H1 (cell line): ENCODE results near the gene GNA12.

Experiments
- BACH1 ChIP-seq: IDR thresholded peaks from 2 replicates; pipeline ENCODE4 v1.6.1; 2012; ENCODE audit warnings: low read length, improper control_type of control experiment
- EZH2 ChIP-seq: fragments of 200-600 bp; sonication (generic); IDR thresholded peaks from 2 replicates; pipeline ENCODE4 v1.7.1; 2012; ENCODE audit warnings: low read depth, mild to moderate bottlenecking, moderate library complexity, low read length, inconsistent platforms; ENCODE audit not compliant: severe bottlenecking
- GABPA ChIP-seq: IDR thresholded peaks from 2 replicates; pipeline ENCODE4 v1.6.1; 2011; ENCODE audit warnings: mild to moderate bottlenecking, low read length, moderate library complexity, borderline replicate concordance; ENCODE audit not compliant: insufficient read depth
- JUND ChIP-seq: IDR thresholded peaks from 2 replicates; pipeline ENCODE4 v1.6.1; 2011; ENCODE audit warnings: mild to moderate bottlenecking, improper control_type of control experiment, low read length
- KDM4A ChIP-seq: IDR thresholded peaks from one replicate; pipeline ENCODE4 v1.7.1; 2012; ENCODE audit warnings: low read depth, mild to moderate bottlenecking, moderate library complexity, low read length, inconsistent platforms; ENCODE audit not compliant: severe bottlenecking
- POLR2AphosphoS5 ChIP-seq: IDR thresholded peaks from 2 replicates; pipeline ENCODE4 v1.6.1; 2011; ENCODE audit warnings: low read depth, low read length
- RAD21 ChIP-seq, 2 experiments: IDR thresholded peaks in 1 of 2; conservative IDR thresholded peaks in 1 of 2; 2 replicates each; pipeline ENCODE4 v1.6.1; 2011; ENCODE audit warnings: low read depth in 2 of 2, low read length in 2 of 2, improper control_type of control experiment in 1 of 2, inconsistent platforms in 1 of 2, mild to moderate bottlenecking in 1 of 2, moderate library complexity in 1 of 2
- RFX5 ChIP-seq: IDR thresholded peaks from 2 replicates; pipeline ENCODE4 v1.6.1; 2011; ENCODE audit warnings: low read depth, low read length, improper control_type of control experiment, borderline replicate concordance
- SIN3A ChIP-seq, 2 experiments: IDR thresholded peaks in 1 of 2; conservative IDR thresholded peaks in 1 of 2; 2 replicates each; pipeline ENCODE4 v1.6.1; 2011 to 2012; ENCODE audit warnings: low read length in 2 of 2, improper control_type of control experiment in 1 of 2, low read depth in 1 of 2, mild to moderate bottlenecking in 1 of 2
- SP2 ChIP-seq: IDR thresholded peaks from 2 replicates; pipeline ENCODE4 v1.6.1; 2012; ENCODE audit warnings: mild to moderate bottlenecking, low read length, inconsistent platforms
- TF ChIP-seq, protein P1 (sequence below), 3 experiments: IDR thresholded peaks; 1 replicate in 2 of 3; 2 replicates in 1 of 3; pipeline versions ENCODE4 v1.5.1 to v1.6.1; 2011; ENCODE audit warnings: low read length in 3 of 3, mild to moderate bottlenecking in 3 of 3, inconsistent platforms in 2 of 3, low read depth in 1 of 3, moderate library complexity in 1 of 3; ENCODE audit not compliant: insufficient read depth in 1 of 3; ENCODE audit errors: control extremely low read depth in 1 of 3

DNA sequence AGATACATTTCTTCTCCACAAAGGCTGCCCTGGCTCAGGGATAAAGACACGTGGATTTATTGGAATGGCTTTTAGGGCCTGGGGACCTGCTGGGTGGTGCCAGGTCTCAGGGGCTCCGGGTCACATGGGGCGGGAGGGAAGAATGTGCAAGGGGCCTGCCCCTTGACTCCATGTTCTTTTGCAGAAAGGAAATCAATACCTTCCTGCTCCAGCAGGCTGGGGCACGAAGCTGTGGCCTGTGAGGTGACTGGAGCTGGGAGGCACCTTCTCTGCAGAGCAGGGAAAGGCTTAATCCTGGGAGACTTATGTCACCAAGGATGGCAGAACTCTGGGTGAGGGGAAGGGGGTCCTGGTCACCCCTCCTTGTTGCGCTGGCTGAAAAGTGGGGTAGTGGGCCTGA lies 42.3 kb upstream of the GNA12 start:
- TF ChIP-seq SP2 (no peak), EZH2 (no peak), SIN3A (conservative IDR thresholded peaks at IDR 0.05 in 1 of 2, IDR thresholded peaks at IDR 0.05 in 1 of 2; ENCODE audit: low read depth in 1 of 2, low read length in 2 of 2) (no peak), GABPA (no peak), JUND (no peak), POLR2AphosphoS5 (no peak), RAD21 (IDR thresholded peaks at IDR 0.05 in 1 of 2, conservative IDR thresholded peaks at IDR 0.05 in 1 of 2; ENCODE audit: low read depth in 2 of 2, low read length in 2 of 2) (no peak), RFX5 (no peak), BACH1 (no peak), KDM4A (no peak)
- TF ChIP-seq, protein P1, sequence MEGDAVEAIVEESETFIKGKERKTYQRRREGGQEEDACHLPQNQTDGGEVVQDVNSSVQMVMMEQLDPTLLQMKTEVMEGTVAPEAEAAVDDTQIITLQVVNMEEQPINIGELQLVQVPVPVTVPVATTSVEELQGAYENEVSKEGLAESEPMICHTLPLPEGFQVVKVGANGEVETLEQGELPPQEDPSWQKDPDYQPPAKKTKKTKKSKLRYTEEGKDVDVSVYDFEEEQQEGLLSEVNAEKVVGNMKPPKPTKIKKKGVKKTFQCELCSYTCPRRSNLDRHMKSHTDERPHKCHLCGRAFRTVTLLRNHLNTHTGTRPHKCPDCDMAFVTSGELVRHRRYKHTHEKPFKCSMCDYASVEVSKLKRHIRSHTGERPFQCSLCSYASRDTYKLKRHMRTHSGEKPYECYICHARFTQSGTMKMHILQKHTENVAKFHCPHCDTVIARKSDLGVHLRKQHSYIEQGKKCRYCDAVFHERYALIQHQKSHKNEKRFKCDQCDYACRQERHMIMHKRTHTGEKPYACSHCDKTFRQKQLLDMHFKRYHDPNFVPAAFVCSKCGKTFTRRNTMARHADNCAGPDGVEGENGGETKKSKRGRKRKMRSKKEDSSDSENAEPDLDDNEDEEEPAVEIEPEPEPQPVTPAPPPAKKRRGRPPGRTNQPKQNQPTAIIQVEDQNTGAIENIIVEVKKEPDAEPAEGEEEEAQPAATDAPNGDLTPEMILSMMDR (IDR thresholded peaks at IDR 0.05; ENCODE audit: control extremely low read depth in 1 of 3, insufficient read depth in 1 of 3, low read depth in 1 of 3, low read length in 3 of 3), result no peak
